ENCODE measurements around the gene PPEF2. TPM values are rescaled to one million over a fixed set of nuclear protein-coding genes. Genes with fewer than 3 reads are reported as not detected.
A peak's percentile ranks its signal among the peaks of the same experiment; 100 is the strongest.
"Not testable (repeated sequence)": the region's sequence is repeated elsewhere in the genome, so short reads cannot be mapped to it uniquely, and the experiment has no call there.

The PPEF2 gene
- under 1 TPM; 0.10 to 0.21 TPM for total RNA-seq

GRCh38 chr4:75902352-75902751, at the start of gene PPEF2:
Gene PPEF2, minus strand, starts transcription at chr4:75902452. Its CDS starts 6,127 bp downstream, at chr4:75896325.
- Mint-ChIP-seq H3K27me3 (ENCODE audit: low read depth) (peaks cover 3% of the 10 kb centered on the region), H3K9me3 (peaks cover 2% of the 10 kb centered on the region), H3K27ac (no peak within 1 kb of the TSS), H3K4me3 (no peak within 1 kb of the TSS), H3K36me3 (ENCODE audit: low read depth) (no peaks in the 10 kb centered on the region), H3K4me1 (ENCODE audit: low read depth) (no peaks in the 10 kb centered on the region)
- no peak for DNase-seq
- CTCF ChIA-PET: no interaction called here
- intact Hi-C loops (cut with micrococcal nuclease): no loop called here

GRCh38 chr4:75950213-75950815, 48.1 kb upstream of the PPEF2 start:
- H3K4me3 Mint-ChIP-seq: no peak overlapping the region
- no peaks in the 10 kb centered on the region for H3K27me3 Mint-ChIP-seq (ENCODE audit: low read depth)
- CTCF ChIA-PET: interaction anchor here (0.7 kb wide), 1 partner anchor 29 kb away, joined by 5 read pairs; no protein-coding TSS in a partner anchor
- intact Hi-C loops (cut with micrococcal nuclease): no loop called here
- DNase-seq: no peak
- no peak overlapping the region for H3K27ac Mint-ChIP-seq
- H3K36me3 Mint-ChIP-seq (ENCODE audit: low read depth): peaks cover 29% of the 10 kb centered on the region
- H3K9me3 Mint-ChIP-seq: no peaks in the 10 kb centered on the region
- H3K4me1 Mint-ChIP-seq (ENCODE audit: low read depth): peaks cover 3% of the 10 kb centered on the region

- Mint-ChIP-seq H3K9me3 (no peaks in the 10 kb centered on the region), H3K27me3 (ENCODE audit: low read depth) (no peaks in the 10 kb centered on the region), H3K36me3 (ENCODE audit: low read depth) (peaks cover 22% of the 10 kb centered on the region), H3K27ac (no peak overlapping the region), H3K4me3 (no peak overlapping the region), H3K4me1 (ENCODE audit: low read depth) (peaks cover 3% of the 10 kb centered on the region)
- no peak for DNase-seq
- CTCF ChIA-PET: no interaction called here
- intact Hi-C loops (cut with micrococcal nuclease): loop anchor here (10.0 kb wide), 1 partner anchor 294 kb away; no protein-coding TSS in a partner anchor
Observed at GRCh38 chr4:75948822-75949444, 46.7 kb upstream of the PPEF2 start.

GRCh38 chr4:75940692-75941253, 38.5 kb upstream of the PPEF2 start, which contains the start of gene NAAA:
Gene NAAA, minus strand, starts transcription at chr4:75941013. Its CDS starts 64 bp downstream, at chr4:75940949.
- CTCF ChIA-PET: interaction anchor here (1.0 to 2.8 kb wide), 7 partner anchors 23 to 209 kb away, joined by 3 to 19 read pairs (median 4); partner anchors contain the start of gene SDAD1
- Mint-ChIP-seq H3K27ac (peak within 1 kb of the TSS; percentile 91), H3K27me3 (ENCODE audit: low read depth) (no peaks in the 10 kb centered on the region), H3K36me3 (ENCODE audit: low read depth) (peaks cover 18% of the 10 kb centered on the region), H3K9me3 (no peaks in the 10 kb centered on the region), H3K4me1 (ENCODE audit: low read depth) (peaks cover 23% of the 10 kb centered on the region), H3K4me3 (peak within 1 kb of the TSS; percentile 96)
- DNase-seq: peak; percentile 85
- intact Hi-C loops (cut with micrococcal nuclease): loop anchor here (1.0 to 10.0 kb wide), 8 partner anchors 24 to 426 kb away; partner anchors contain the start of genes NUP54, RCHY1, SDAD1 and THAP6

- Mint-ChIP-seq H3K27ac (peak overlapping the region; percentile 91), H3K9me3 (no peaks in the 10 kb centered on the region), H3K4me1 (ENCODE audit: low read depth) (peaks cover 23% of the 10 kb centered on the region), H3K4me3 (peak overlapping the region; percentile 96), H3K36me3 (ENCODE audit: low read depth) (peaks cover 20% of the 10 kb centered on the region), H3K27me3 (ENCODE audit: low read depth) (no peaks in the 10 kb centered on the region)
- CTCF ChIA-PET: interaction anchor here (0.6 to 2.8 kb wide), 7 partner anchors 22 to 210 kb away, joined by 4 to 19 read pairs (median 5); partner anchors contain the start of gene SDAD1
- intact Hi-C loops (cut with micrococcal nuclease): loop anchor here (1.0 to 10.0 kb wide), 4 partner anchors 45 to 426 kb away; partner anchors contain the start of genes NUP54, RCHY1 and THAP6
- DNase-seq: peak; percentile 72
Observed at GRCh38 chr4:75939890-75940691, 37.8 kb upstream of the PPEF2 start.

GRCh38 chr4:75935628-75936027, 33.4 kb upstream of the PPEF2 start:
- H3K4me3 Mint-ChIP-seq: no peak overlapping the region
- CTCF ChIA-PET: interaction anchor here (1.0 to 3.0 kb wide), 2 partner anchors 20 to 145 kb away, joined by 3 to 12 read pairs; no protein-coding TSS in a partner anchor
- no peak for DNase-seq
- no peaks in the 10 kb centered on the region for H3K27me3 Mint-ChIP-seq (ENCODE audit: low read depth)
- peaks cover 23% of the 10 kb centered on the region for H3K4me1 Mint-ChIP-seq (ENCODE audit: low read depth)
- no peak overlapping the region for H3K27ac Mint-ChIP-seq
- no peaks in the 10 kb centered on the region for H3K9me3 Mint-ChIP-seq
- intact Hi-C loops (cut with micrococcal nuclease): no loop called here
- H3K36me3 Mint-ChIP-seq (ENCODE audit: low read depth): peaks cover 28% of the 10 kb centered on the region

GRCh38 chr4:75930152-75930551, 27.9 kb upstream of the PPEF2 start:
- CTCF ChIA-PET: interaction anchor here (0.5 to 2.1 kb wide), 4 partner anchors 15 to 276 kb away, joined by 3 to 7 read pairs (median 4); no protein-coding TSS in a partner anchor

GRCh38 chr4:75924916-75925315, 22.7 kb upstream of the PPEF2 start:
- H3K27me3 Mint-ChIP-seq (ENCODE audit: low read depth); DNase-seq; H3K4me1 Mint-ChIP-seq (ENCODE audit: low read depth); H3K4me3 Mint-ChIP-seq; H3K27ac Mint-ChIP-seq; H3K9me3 Mint-ChIP-seq; intact Hi-C loops (cut with micrococcal nuclease): not testable (repeated sequence)
- peaks cover 22% of the 10 kb centered on the region for H3K36me3 Mint-ChIP-seq (ENCODE audit: low read depth)
- CTCF ChIA-PET: interaction anchor here (1.5 to 2.2 kb wide), 2 partner anchors 9 to 30 kb away, joined by 4 to 7 read pairs; no protein-coding TSS in a partner anchor

More at GRCh38 chr4:75930152-75930551, 27.9 kb upstream of the PPEF2 start:
- H3K27ac Mint-ChIP-seq: no peak overlapping the region
- no peaks in the 10 kb centered on the region for H3K27me3 Mint-ChIP-seq (ENCODE audit: low read depth)
- peaks cover 25% of the 10 kb centered on the region for H3K36me3 Mint-ChIP-seq (ENCODE audit: low read depth)
- intact Hi-C loops (cut with micrococcal nuclease): no loop called here
- no peak overlapping the region for H3K4me3 Mint-ChIP-seq
- H3K4me1 Mint-ChIP-seq (ENCODE audit: low read depth): no peaks in the 10 kb centered on the region
- no peak for DNase-seq
- no peaks in the 10 kb centered on the region for H3K9me3 Mint-ChIP-seq

- no peaks in the 10 kb centered on the region for H3K27me3 Mint-ChIP-seq (ENCODE audit: low read depth)
- H3K36me3 Mint-ChIP-seq (ENCODE audit: low read depth): peaks cover 22% of the 10 kb centered on the region
- no peak for DNase-seq
- CTCF ChIA-PET: interaction anchor here (0.5 to 2.2 kb wide), 3 partner anchors 8 to 30 kb away, joined by 3 to 7 read pairs (median 4); no protein-coding TSS in a partner anchor
- no peak overlapping the region for H3K4me3 Mint-ChIP-seq
- H3K9me3 Mint-ChIP-seq: no peaks in the 10 kb centered on the region
- no peaks in the 10 kb centered on the region for H3K4me1 Mint-ChIP-seq (ENCODE audit: low read depth)
- intact Hi-C loops (cut with micrococcal nuclease): no loop called here
- H3K27ac Mint-ChIP-seq: no peak overlapping the region
Observed at GRCh38 chr4:75924309-75924827, 22.1 kb upstream of the PPEF2 start.

GRCh38 chr4:75922588-75922987, 20.3 kb upstream of the PPEF2 start:
- H3K4me3 Mint-ChIP-seq: no peak overlapping the region
- H3K36me3 Mint-ChIP-seq (ENCODE audit: low read depth): peaks cover 21% of the 10 kb centered on the region
- no peak overlapping the region for H3K27ac Mint-ChIP-seq
- no peaks in the 10 kb centered on the region for H3K4me1 Mint-ChIP-seq (ENCODE audit: low read depth)
- no peaks in the 10 kb centered on the region for H3K9me3 Mint-ChIP-seq
- CTCF ChIA-PET: interaction anchor here (1.1 kb wide), 1 partner anchor 18 kb away, joined by 3 read pairs; no protein-coding TSS in a partner anchor
- intact Hi-C loops (cut with micrococcal nuclease): no loop called here
- no peak for DNase-seq
- no peaks in the 10 kb centered on the region for H3K27me3 Mint-ChIP-seq (ENCODE audit: low read depth)

- CTCF ChIA-PET: interaction anchor here (1.1 kb wide), 1 partner anchor 17 kb away, joined by 3 read pairs; no protein-coding TSS in a partner anchor
- Mint-ChIP-seq H3K9me3 (no peaks in the 10 kb centered on the region), H3K27ac (no peak overlapping the region), H3K4me3 (no peak overlapping the region), H3K36me3 (ENCODE audit: low read depth) (peaks cover 22% of the 10 kb centered on the region), H3K27me3 (ENCODE audit: low read depth) (no peaks in the 10 kb centered on the region), H3K4me1 (ENCODE audit: low read depth) (no peaks in the 10 kb centered on the region)
- no peak for DNase-seq
- intact Hi-C loops (cut with micrococcal nuclease): no loop called here
Observed at GRCh38 chr4:75921910-75922309, 19.7 kb upstream of the PPEF2 start.
